RWPE2 (cell line): ENCODE results near the gene CFAP97D1.

Experiments used
- ATAC-seq: fragments of 200-7000 bp; cut with Tn5 transposase; 3 replicates; pipeline ENCODE4 v1.9.1; 2021; ENCODE audit warnings: low read depth
- DNase-seq: peaks from one replicate; pipeline ENCODE4 v3.0.0-alpha.2; 2020; ENCODE audit warnings: low spot score
- H3K27ac ChIP-seq: fragments of 450-650 bp; 2 replicates; pipeline ENCODE4 v1.5.1; 2017; ENCODE audit warnings: mild to moderate bottlenecking; ENCODE audit not compliant: poor library complexity, severe bottlenecking
- H3K27me3 ChIP-seq: fragments of 250-450 bp; sonication (Bioruptor Pico); 2 replicates; pipeline ENCODE4 v1.5.1; 2021; ENCODE audit warnings: mild to moderate bottlenecking, moderate library complexity; ENCODE audit not compliant: insufficient read depth, poor library complexity, severe bottlenecking
- H3K36me3 ChIP-seq: fragments of 250-450 bp; sonication (Bioruptor Pico); 2 replicates; pipeline ENCODE4 v1.5.1; 2020; ENCODE audit warnings: low read depth, mild to moderate bottlenecking, moderate library complexity
- H3K4me1 ChIP-seq: fragments of 250-450 bp; sonication (Bioruptor Pico); 2 replicates; pipeline ENCODE4 v1.5.1; 2021; ENCODE audit warnings: mild to moderate bottlenecking, moderate library complexity; ENCODE audit not compliant: insufficient read depth, poor library complexity, severe bottlenecking
- H3K4me3 ChIP-seq: fragments of 250-450 bp; sonication (Bioruptor Pico); 2 replicates; pipeline ENCODE4 v1.5.1; 2021; ENCODE audit warnings: mild to moderate bottlenecking, moderate library complexity; ENCODE audit not compliant: severe bottlenecking
- H3K9me3 ChIP-seq: fragments of 250-450 bp; sonication (Bioruptor Pico); 2 replicates; pipeline ENCODE4 v1.5.1; 2021; ENCODE audit warnings: mild to moderate bottlenecking, moderate library complexity; ENCODE audit not compliant: severe bottlenecking
- CTCF ChIP-seq: fragments of 450-650 bp; IDR thresholded peaks from one replicate; pipeline ENCODE4 v1.5.1; 2017; ENCODE audit warnings: mild to moderate bottlenecking, moderate library complexity; ENCODE audit not compliant: poor library complexity, severe bottlenecking

CFAP97D1 gene

GRCh38 chr17:43737722-43738121, 42.5 kb upstream of the CFAP97D1 start:
- Histone ChIP-seq H3K27me3 (no peaks in the 10 kb centered on the region), H3K36me3 (no peaks in the 10 kb centered on the region), H3K4me3 (no peak overlapping the region), H3K4me1 (no peaks in the 10 kb centered on the region), H3K27ac (no peak overlapping the region), H3K9me3 (no peaks in the 10 kb centered on the region)
- TF ChIP-seq CTCF, result no peak
- ATAC-seq (no peak), DNase-seq (no peak)

GRCh38 chr17:43740541-43740940, 39.7 kb upstream of the CFAP97D1 start:
- DNase-seq (no peak), ATAC-seq (no peak)
- Histone ChIP-seq H3K27me3 (no peaks in the 10 kb centered on the region), H3K4me1 (no peaks in the 10 kb centered on the region), H3K4me3 (no peak overlapping the region), H3K27ac (no peak overlapping the region), H3K36me3 (no peaks in the 10 kb centered on the region), H3K9me3 (no peaks in the 10 kb centered on the region)
- no peak for TF ChIP-seq CTCF

GRCh38 chr17:43741636-43742035, 38.6 kb upstream of the CFAP97D1 start:
- no peak for TF ChIP-seq CTCF
- Histone ChIP-seq H3K27ac (no peak overlapping the region), H3K4me3 (no peak overlapping the region), H3K36me3 (no peaks in the 10 kb centered on the region), H3K4me1 (no peaks in the 10 kb centered on the region), H3K9me3 (no peaks in the 10 kb centered on the region), H3K27me3 (no peaks in the 10 kb centered on the region)
- DNase-seq (no peak), ATAC-seq (no peak)

GRCh38 chr17:43745541-43745940, 34.7 kb upstream of the CFAP97D1 start:
- no peaks in the 10 kb centered on the region for H3K36me3 ChIP-seq
- no peaks in the 10 kb centered on the region for H3K27me3 ChIP-seq
- H3K9me3 ChIP-seq, result no peaks in the 10 kb centered on the region
- no peak overlapping the region for H3K27ac ChIP-seq
- no peak for DNase-seq
- H3K4me3 ChIP-seq, result no peak overlapping the region
- H3K4me1 ChIP-seq, result peaks cover 9% of the 10 kb centered on the region
- no peak for TF ChIP-seq CTCF
- no peak for ATAC-seq

- H3K27me3 ChIP-seq, result peaks cover 3% of the 10 kb centered on the region
- H3K9me3 ChIP-seq, result no peaks in the 10 kb centered on the region
- no peaks in the 10 kb centered on the region for H3K36me3 ChIP-seq
- no peak overlapping the region for H3K4me3 ChIP-seq
- peak overlapping the region; percentile 5 for H3K27ac ChIP-seq
- H3K4me1 ChIP-seq, result peaks cover 12% of the 10 kb centered on the region
- TF ChIP-seq CTCF, result no peak
- DNase-seq (no peak), ATAC-seq (peak; percentile 55; the same call in 2 of the 3 replicates)
Measured at GRCh38 chr17:43750153-43750552, 30.1 kb upstream of the CFAP97D1 start.
